ENCODE results near the gene TMEM240. TPM values are rescaled to one million over a fixed set of nuclear protein-coding genes. Genes with fewer than 3 reads are reported as not detected.

TMEM240 gene
- total RNA-seq, 4 donors from 2014 or later, result 1.0 to 1.7 (median 1.1) TPM; not detected in 1

DNA sequence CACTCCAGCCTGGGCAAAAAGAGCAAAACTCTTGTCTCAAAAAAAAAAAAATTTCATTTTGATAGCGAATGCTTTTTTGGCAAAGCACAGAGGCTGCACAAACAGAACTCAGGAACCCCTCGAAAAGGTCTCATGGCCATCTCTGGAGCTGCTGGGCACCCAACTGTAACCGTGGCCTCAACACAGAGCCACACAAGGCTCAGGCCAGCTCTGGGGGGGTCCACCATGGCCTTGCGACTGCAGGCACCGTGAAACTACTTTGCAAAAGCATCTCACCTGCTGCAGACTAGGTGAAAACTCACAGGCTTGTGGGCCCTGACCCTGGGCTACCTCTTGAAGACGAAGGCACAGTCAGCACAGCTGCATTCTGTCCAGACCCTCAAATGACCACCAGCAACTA lies 16.1 kb upstream of the TMEM240 start:
- H3K27ac ChIP-seq, result no peak overlapping the region
- no peak overlapping the region for H3K4me3 ChIP-seq
- H3K27me3 ChIP-seq, result no peaks in the 10 kb centered on the region
- no peaks in the 10 kb centered on the region for H3K9me3 ChIP-seq
- WGBS, result 83% methylated on average over 2 of the region's 6 CpGs
- H3K4me1 ChIP-seq, result peaks cover 8% of the 10 kb centered on the region
- TF ChIP-seq POLR2A (IDR thresholded peaks at IDR 0.05), result no peak
- no peak for TF ChIP-seq EP300 (IDR thresholded peaks at IDR 0.05)
- no peak for TF ChIP-seq CTCF (IDR thresholded peaks at IDR 0.05)
- TF ChIP-seq POLR2AphosphoS5 (IDR thresholded peaks at IDR 0.05), result no peak
- no peak for DNase-seq (ENCODE audit: low spot score in 2 of 2)
- peaks cover 14% of the 10 kb centered on the region for H3K36me3 ChIP-seq

DNA sequence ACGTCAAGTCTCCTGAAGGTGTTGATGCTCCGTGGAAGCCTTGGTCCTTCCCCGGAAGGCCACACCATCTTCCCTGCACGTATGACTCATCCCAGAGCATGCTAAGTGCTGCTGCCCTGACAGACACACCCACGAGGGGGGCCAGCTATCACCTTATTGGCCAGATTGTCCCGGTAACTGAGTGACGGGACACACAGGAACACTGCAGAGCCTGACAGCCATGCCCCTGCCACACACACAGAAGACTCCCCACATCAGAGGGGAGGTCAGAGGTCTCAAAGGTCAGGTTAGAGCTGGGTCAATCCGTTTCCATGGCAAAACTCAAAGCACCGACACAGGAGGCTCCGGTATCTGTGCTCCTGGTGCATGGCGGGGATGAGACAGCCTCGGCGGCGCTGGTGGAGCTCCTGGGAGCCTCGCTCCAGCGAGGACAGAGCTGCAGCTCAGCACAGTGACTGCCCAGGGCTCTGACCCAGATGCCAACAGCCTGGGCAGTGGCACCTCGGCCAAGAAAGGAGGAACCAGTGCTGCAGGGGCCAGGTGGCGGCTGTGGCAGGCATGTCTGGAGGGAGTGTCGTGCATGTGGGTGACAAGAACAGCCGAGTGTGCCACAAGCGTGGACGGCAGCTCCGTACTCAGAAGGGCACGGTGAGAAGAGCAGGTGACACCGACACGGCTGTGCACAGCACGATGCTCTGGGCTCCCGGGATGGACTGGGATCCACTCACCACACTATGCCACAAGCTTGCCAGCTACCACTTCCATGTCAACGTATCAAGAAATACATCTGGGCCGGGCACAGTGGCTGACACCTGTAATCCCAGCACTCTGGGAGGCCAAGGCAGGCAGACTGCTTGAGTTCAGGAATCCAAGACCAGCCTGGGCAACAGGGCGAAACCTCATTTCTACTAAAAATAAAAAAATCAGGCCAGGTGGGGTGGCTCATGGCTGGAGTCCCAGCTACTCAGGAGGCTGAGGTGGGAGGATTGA lies 14.8 kb upstream of the TMEM240 start:
- Histone ChIP-seq H3K36me3 (peaks cover 4% of the 10 kb centered on the region), H3K4me1 (peaks cover 19% of the 10 kb centered on the region), H3K9me3 (no peaks in the 10 kb centered on the region), H3K27ac (no peak overlapping the region), H3K4me3 (no peak overlapping the region), H3K27me3 (no peaks in the 10 kb centered on the region)
- 74% methylated on average over 27 of the region's 31 CpGs for WGBS
- DNase-seq (ENCODE audit: low spot score in 2 of 2), result no peak
- TF ChIP-seq POLR2AphosphoS5 (IDR thresholded peaks at IDR 0.05) (no peak), EP300 (IDR thresholded peaks at IDR 0.05) (no peak), CTCF (IDR thresholded peaks at IDR 0.05) (no peak), POLR2A (IDR thresholded peaks at IDR 0.05) (no peak)

DNA sequence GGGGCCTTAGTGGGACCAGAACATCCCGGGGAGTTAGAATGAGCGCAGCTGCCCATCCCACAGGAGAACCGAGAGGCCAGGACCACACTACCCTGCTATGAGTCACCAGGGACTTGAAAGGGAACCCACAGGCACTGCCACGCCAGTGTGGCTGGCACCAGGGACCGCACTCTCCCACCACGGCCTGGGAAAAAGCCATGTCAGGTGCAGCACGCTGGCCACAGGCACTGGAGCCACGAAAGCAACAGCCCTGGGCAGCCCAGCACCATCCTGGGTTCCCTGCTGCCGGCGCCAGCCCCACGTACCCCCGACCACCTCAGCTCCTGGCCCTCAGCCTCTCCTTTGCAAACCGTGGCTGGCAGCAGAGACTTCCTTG lies 14.1 kb upstream of the TMEM240 start:
- no peak overlapping the region for H3K4me3 ChIP-seq
- no peaks in the 10 kb centered on the region for H3K27me3 ChIP-seq
- no peaks in the 10 kb centered on the region for H3K36me3 ChIP-seq
- no peak overlapping the region for H3K27ac ChIP-seq
- H3K4me1 ChIP-seq, result peaks cover 19% of the 10 kb centered on the region
- WGBS, result 68% methylated on average over 6 of the region's 13 CpGs
- DNase-seq (ENCODE audit: low spot score in 2 of 2), result peak in 1 of 2 donors; percentile 71
- no peak for TF ChIP-seq CTCF (IDR thresholded peaks at IDR 0.05)
- no peak for TF ChIP-seq EP300 (IDR thresholded peaks at IDR 0.05)
- TF ChIP-seq POLR2AphosphoS5 (IDR thresholded peaks at IDR 0.05), result no peak
- no peak for TF ChIP-seq POLR2A (IDR thresholded peaks at IDR 0.05)
- no peaks in the 10 kb centered on the region for H3K9me3 ChIP-seq

- WGBS, result 92% methylated on average over 30 of the region's 35 CpGs
- DNase-seq (ENCODE audit: low spot score in 2 of 2), result no peak
- no peak overlapping the region for H3K27ac ChIP-seq
- H3K4me1 ChIP-seq, result peaks cover 19% of the 10 kb centered on the region
- H3K9me3 ChIP-seq, result no peaks in the 10 kb centered on the region
- no peaks in the 10 kb centered on the region for H3K36me3 ChIP-seq
- no peak overlapping the region for H3K4me3 ChIP-seq
- TF ChIP-seq POLR2AphosphoS5 (IDR thresholded peaks at IDR 0.05), result no peak
- no peak for TF ChIP-seq EP300 (IDR thresholded peaks at IDR 0.05)
- TF ChIP-seq POLR2A (IDR thresholded peaks at IDR 0.05), result no peak
- no peak for TF ChIP-seq CTCF (IDR thresholded peaks at IDR 0.05)
- H3K27me3 ChIP-seq, result no peaks in the 10 kb centered on the region
Observed at GRCh38 chr1:1553821-1554494, 13.5 kb upstream of the TMEM240 start.

- 73% methylated on average over 6 of the region's 10 CpGs for WGBS
- Histone ChIP-seq H3K4me1 (peaks cover 19% of the 10 kb centered on the region), H3K9me3 (no peaks in the 10 kb centered on the region), H3K27ac (no peak overlapping the region), H3K27me3 (no peaks in the 10 kb centered on the region), H3K4me3 (no peak overlapping the region), H3K36me3 (no peaks in the 10 kb centered on the region)
- TF ChIP-seq EP300 (IDR thresholded peaks at IDR 0.05) (no peak), POLR2AphosphoS5 (IDR thresholded peaks at IDR 0.05) (no peak), CTCF (IDR thresholded peaks at IDR 0.05) (no peak)
- no peak for DNase-seq (ENCODE audit: low spot score in 2 of 2)
Observed at GRCh38 chr1:1552263-1552639, 11.8 kb upstream of the TMEM240 start.
